CD4-positive, alpha-beta T cell (primary cell): Measurements from ENCODE around the gene SEC22C. TPM values are rescaled to one million over a fixed set of nuclear protein-coding genes. Genes with fewer than 3 reads are reported as not detected.

Source experiments
- ATAC-seq: fragments of 200-7000 bp; cut with Tn5 transposase; one replicate; pipeline ENCODE4 v1.10.0; 2022; ENCODE audit warnings: mild to moderate bottlenecking; ENCODE audit not compliant: poor library complexity
- CTCF ChIA-PET: fragments of 350-600 bp; sonication (Branson Sonifier 250); formaldehyde crosslinking; loops from one replicate; lab custom pipeline; 2021; ENCODE audit warnings: antibody characterized with exemption, inconsistent platforms; lab: Charles Lee
- POLR2A ChIA-PET: fragments of 350-600 bp; sonication (Branson Sonifier 250); formaldehyde crosslinking; loops from one replicate; lab custom pipeline; 2021; ENCODE audit warnings: antibody characterized with exemption, inconsistent platforms; lab: Charles Lee
- DNase-seq, 14 experiments: peaks; one replicate each; pipeline ENCODE4 v3.0.0-alpha.2; 2013 to 2020; ENCODE audit warnings: mixed read lengths in 2 of 14
- H3K27ac ChIP-seq, 2 donors: one replicate each; pipeline versions ENCODE4 v1.5.1 to v1.7.0; 2013; ENCODE audit warnings: low read length in 2 of 2, low read depth in 1 of 2, mild to moderate bottlenecking in 1 of 2
- H3K27me3 ChIP-seq, 2 experiments: 1 replicate in 1 of 2; 2 replicates in 1 of 2; pipeline versions ENCODE4 v1.6.1 to v1.7.0; 2013; ENCODE audit warnings: low read length in 2 of 2, control low read depth in 1 of 2, mild to moderate bottlenecking in 1 of 2, moderate library complexity in 1 of 2; ENCODE audit not compliant: insufficient read depth in 2 of 2, control insufficient read depth in 1 of 2
- H3K36me3 ChIP-seq: one replicate; pipeline ENCODE4 v1.6.1; 2013; ENCODE audit warnings: low read length, control low read depth; ENCODE audit not compliant: insufficient read depth
- H3K4me1 ChIP-seq: one replicate; pipeline ENCODE4 v1.6.1; 2013; ENCODE audit warnings: low read length, control low read depth; ENCODE audit not compliant: insufficient read depth
- H3K4me3 ChIP-seq: one replicate; pipeline ENCODE4 v1.5.1; 2013; ENCODE audit warnings: mild to moderate bottlenecking, low read length, moderate library complexity
- H3K9me3 ChIP-seq, 2 experiments: 1 replicate in 1 of 2; 2 replicates in 1 of 2; pipeline versions ENCODE4 v1.6.1 to v1.7.0; 2013; ENCODE audit warnings: low read length in 2 of 2, mild to moderate bottlenecking in 2 of 2, control low read depth in 1 of 2, moderate library complexity in 1 of 2; ENCODE audit not compliant: control insufficient read depth in 1 of 2, insufficient read depth in 1 of 2
- H3K27ac Mint-ChIP-seq: one replicate; pipeline ENCODE4 v1.8.0; 2020; ENCODE audit warnings: mixed read lengths
- H3K27me3 Mint-ChIP-seq: one replicate; pipeline ENCODE4 v1.8.0; 2021; ENCODE audit warnings: mixed read lengths
- H3K36me3 Mint-ChIP-seq: one replicate; pipeline ENCODE4 v1.8.0; 2021; ENCODE audit warnings: low read depth, mixed read lengths
- H3K4me1 Mint-ChIP-seq: one replicate; pipeline ENCODE4 v1.8.0; 2021; ENCODE audit warnings: low read depth, mixed read lengths
- H3K4me3 Mint-ChIP-seq: one replicate; pipeline ENCODE4 v1.8.0; 2020; ENCODE audit warnings: mild to moderate bottlenecking, mixed read lengths
- H3K9me3 Mint-ChIP-seq: one replicate; pipeline ENCODE4 v1.8.0; 2020; ENCODE audit warnings: mixed read lengths
- intact Hi-C, 2 experiments: fragments of 100-400 bp; cut with DNase I in 1 of 2; cut with micrococcal nuclease in 1 of 2; formaldehyde crosslinking; loops; one replicate each; pipeline versions ENCODE4 v1.15.1 to v1.9.0; 2023 to 2025; cut with DNase I, micrococcal nuclease
- total RNA-seq, 174 experiments: library from RNA in 2 of 174; stranded (reverse) in 2 of 174; gene quantifications; one replicate each; pipeline ENCODE4 v1.2.3 and lab custom pipeline; 2021 to 2026
- TF ChIP-seq, protein P1 (sequence below): fragments of 200-600 bp; IDR thresholded peaks from one replicate; pipeline ENCODE4 v1.8.0; 2022; ENCODE audit warnings: antibody characterized with exemption, mild to moderate bottlenecking

The SEC22C gene
- total RNA-seq, 2 experiments from 2014 or later, result 73.6 to 75.4 TPM

- no peaks in the 10 kb centered on the region for H3K9me3 Mint-ChIP-seq
- Histone ChIP-seq H3K36me3 (peaks cover 26% of the 10 kb centered on the region), H3K27ac (no peak overlapping the region), H3K9me3 (no peaks in the 10 kb centered on the region), H3K27me3 (no peaks in the 10 kb centered on the region), H3K4me1 (peaks cover 14% of the 10 kb centered on the region), H3K4me3 (no peak overlapping the region)
- no peak for ATAC-seq
- no peak overlapping the region for H3K4me3 Mint-ChIP-seq
- no peaks in the 10 kb centered on the region for H3K27me3 Mint-ChIP-seq
- peaks cover 21% of the 10 kb centered on the region for H3K4me1 Mint-ChIP-seq
- H3K36me3 Mint-ChIP-seq, result peaks cover 56% of the 10 kb centered on the region
- no peak for DNase-seq
- no peak overlapping the region for H3K27ac Mint-ChIP-seq
- TF ChIP-seq, protein P1, sequence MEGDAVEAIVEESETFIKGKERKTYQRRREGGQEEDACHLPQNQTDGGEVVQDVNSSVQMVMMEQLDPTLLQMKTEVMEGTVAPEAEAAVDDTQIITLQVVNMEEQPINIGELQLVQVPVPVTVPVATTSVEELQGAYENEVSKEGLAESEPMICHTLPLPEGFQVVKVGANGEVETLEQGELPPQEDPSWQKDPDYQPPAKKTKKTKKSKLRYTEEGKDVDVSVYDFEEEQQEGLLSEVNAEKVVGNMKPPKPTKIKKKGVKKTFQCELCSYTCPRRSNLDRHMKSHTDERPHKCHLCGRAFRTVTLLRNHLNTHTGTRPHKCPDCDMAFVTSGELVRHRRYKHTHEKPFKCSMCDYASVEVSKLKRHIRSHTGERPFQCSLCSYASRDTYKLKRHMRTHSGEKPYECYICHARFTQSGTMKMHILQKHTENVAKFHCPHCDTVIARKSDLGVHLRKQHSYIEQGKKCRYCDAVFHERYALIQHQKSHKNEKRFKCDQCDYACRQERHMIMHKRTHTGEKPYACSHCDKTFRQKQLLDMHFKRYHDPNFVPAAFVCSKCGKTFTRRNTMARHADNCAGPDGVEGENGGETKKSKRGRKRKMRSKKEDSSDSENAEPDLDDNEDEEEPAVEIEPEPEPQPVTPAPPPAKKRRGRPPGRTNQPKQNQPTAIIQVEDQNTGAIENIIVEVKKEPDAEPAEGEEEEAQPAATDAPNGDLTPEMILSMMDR, result no peak
- POLR2A ChIA-PET, result no interaction called here
- CTCF ChIA-PET, result interaction anchor here (4.9 kb wide), 1 partner anchor 47 kb away, joined by 31 read pairs; the partner anchor contains the start of gene VIPR1
- intact Hi-C loops, result loop anchor here in 1 of 2 experiments (5.0 kb wide), 1 partner anchor 302 kb away; no protein-coding TSS in a partner anchor
Observed at GRCh38 chr3:42549131-42549530, 32.6 kb downstream of the SEC22C start.

GRCh38 chr3:42547401-42547945, 34.3 kb downstream of the SEC22C start:
- peaks cover 8% of the 10 kb centered on the region for H3K4me1 Mint-ChIP-seq
- H3K27me3 Mint-ChIP-seq, result no peaks in the 10 kb centered on the region
- ChIA-PET CTCF (interaction anchor here (0.7 to 4.9 kb wide), 8 partner anchors 11 to 66 kb away, joined by 3 to 31 read pairs (median 4); partner anchors contain the start of gene VIPR1), POLR2A (interaction anchor here (1.8 kb wide), 1 partner anchor 45 kb away, joined by 10 read pairs; the partner anchor contains the start of gene VIPR1)
- H3K4me3 ChIP-seq, result no peak overlapping the region
- no peak overlapping the region for H3K27ac Mint-ChIP-seq
- no peaks in the 10 kb centered on the region for H3K9me3 ChIP-seq
- no peaks in the 10 kb centered on the region for H3K27me3 ChIP-seq
- no peaks in the 10 kb centered on the region for H3K9me3 Mint-ChIP-seq
- peak; percentile 79 for ATAC-seq
- TF ChIP-seq, protein P1, result peak; percentile 98
- H3K36me3 ChIP-seq, result peaks cover 11% of the 10 kb centered on the region
- H3K4me3 Mint-ChIP-seq, result no peak overlapping the region
- peak; percentile 44 to 83 (median 64) for DNase-seq
- H3K4me1 ChIP-seq, result peaks cover 8% of the 10 kb centered on the region
- intact Hi-C loops, result loop anchor here (1.0 to 5.0 kb wide), 2 partner anchors 300 kb away; no protein-coding TSS in a partner anchor
- H3K27ac ChIP-seq, result no peak overlapping the region
- H3K36me3 Mint-ChIP-seq, result peaks cover 42% of the 10 kb centered on the region

DNA sequence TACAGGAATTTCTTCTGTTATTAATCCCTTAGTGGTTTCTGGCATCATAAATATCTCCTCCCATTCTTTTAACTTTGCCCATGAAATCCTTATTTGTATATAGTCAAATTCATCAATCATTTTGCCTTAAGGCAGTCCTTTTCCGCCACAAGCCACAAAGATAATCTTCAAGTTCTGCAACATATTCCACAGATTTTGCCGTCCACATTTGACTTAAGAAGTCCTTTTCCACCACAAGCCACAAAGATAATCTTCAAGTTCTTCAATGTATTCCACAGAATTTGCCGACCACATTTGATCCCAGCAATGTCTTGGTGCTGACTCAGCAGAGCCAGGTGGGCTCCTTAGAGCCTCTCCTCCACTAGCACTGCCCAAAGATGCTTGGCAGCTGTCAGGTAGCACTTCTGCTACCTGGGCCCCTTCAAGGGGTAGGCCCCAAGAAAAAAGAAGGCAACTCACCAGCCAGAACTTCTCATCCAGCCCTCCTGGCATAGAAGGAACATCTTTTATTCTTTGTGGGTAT, 35.0 kb downstream of the SEC22C start:
- Mint-ChIP-seq H3K4me3 (no peak overlapping the region), H3K27ac (no peak overlapping the region), H3K9me3 (no peaks in the 10 kb centered on the region), H3K27me3 (no peaks in the 10 kb centered on the region), H3K4me1 (peaks cover 8% of the 10 kb centered on the region), H3K36me3 (peaks cover 36% of the 10 kb centered on the region)
- peaks cover 11% of the 10 kb centered on the region for H3K36me3 ChIP-seq
- no peak overlapping the region for H3K27ac ChIP-seq
- H3K9me3 ChIP-seq, result no peaks in the 10 kb centered on the region
- no peak for DNase-seq
- TF ChIP-seq, protein P1, result no peak
- intact Hi-C loops, result loop anchor here (1.0 to 5.0 kb wide), 2 partner anchors 299 kb away; no protein-coding TSS in a partner anchor
- CTCF ChIA-PET, result interaction anchor here (0.7 to 4.9 kb wide), 7 partner anchors 15 to 66 kb away, joined by 3 to 31 read pairs (median 4); partner anchors contain the start of gene VIPR1
- no peak overlapping the region for H3K4me3 ChIP-seq
- H3K4me1 ChIP-seq, result peaks cover 8% of the 10 kb centered on the region
- H3K27me3 ChIP-seq, result no peaks in the 10 kb centered on the region
- no peak for ATAC-seq
- POLR2A ChIA-PET, result interaction anchor here (1.8 kb wide), 1 partner anchor 44 kb away, joined by 10 read pairs; the partner anchor contains the start of gene VIPR1
